Cardiac septum (tissue), 1 donor: Measurements from ENCODE around the gene CFAP210. TPM values are rescaled to one million over a fixed set of nuclear protein-coding genes. Genes with fewer than 3 reads are reported as not detected.

Experiments used
- DNase-seq: peaks from one replicate; pipeline ENCODE4 v3.0.0-alpha.2; 2020; ENCODE audit warnings: low spot score
- intact Hi-C: fragments of 100-400 bp; cut with DNase I; formaldehyde crosslinking; loops from one replicate; pipeline ENCODE4 v1.14.0; 2022
- total RNA-seq: library from RNA; stranded (reverse); fragmentation: NEBNext Ultra II Directional; extraction: Animal tissue kit (Norgen Biotek cat#: 25700); gene quantifications from one replicate; pipeline ENCODE4 v1.2.1, GENCODE V29; 2021
- donor health status: DM: no; HTN: no; CAD: no.

Gene CFAP210
- total RNA-seq, 1 donor from 2014 or later = not detected

GRCh38 chr2:169683425-169684134 lies 10.6 kb downstream of the CFAP210 start:
- no peak for DNase-seq
- intact Hi-C loops = no loop called here

GRCh38 chr2:169683054-169683424 lies 11.2 kb downstream of the CFAP210 start:
- intact Hi-C loops = no loop called here
- DNase-seq = no peak

GRCh38 chr2:169676850-169677249 lies 17.4 kb downstream of the CFAP210 start:
- intact Hi-C loops = no loop called here
- DNase-seq = no peak

GRCh38 chr2:169676357-169676756 lies 17.8 kb downstream of the CFAP210 start:
- intact Hi-C loops = no loop called here

GRCh38 chr2:169673921-169674320 lies 20.3 kb downstream of the CFAP210 start:
- DNase-seq = no peak
- intact Hi-C loops = no loop called here

More at GRCh38 chr2:169676357-169676756, 17.8 kb downstream of the CFAP210 start:
- DNase-seq = no peak

- intact Hi-C loops = no loop called here
- DNase-seq = no peak
These were observed 21.1 kb downstream of the CFAP210 start for GRCh38 chr2:169673106-169673505.

- intact Hi-C loops = no loop called here
- DNase-seq = no peak
These were observed 21.8 kb downstream of the CFAP210 start for GRCh38 chr2:169672406-169672805.

GRCh38 chr2:169670937-169671336 lies 23.3 kb downstream of the CFAP210 start:
- no peak for DNase-seq
- intact Hi-C loops = no loop called here

- DNase-seq = no peak
- intact Hi-C loops = no loop called here
These were observed 24.0 kb downstream of the CFAP210 start for GRCh38 chr2:169670215-169670651.

- intact Hi-C loops = no loop called here
- no peak for DNase-seq
These were observed 26.6 kb downstream of the CFAP210 start for GRCh38 chr2:169667583-169667982.

GRCh38 chr2:169664978-169665930 lies 29.0 kb downstream of the CFAP210 start:
- intact Hi-C loops = no loop called here
- no peak for DNase-seq

GRCh38 chr2:169664600-169664977 lies 29.6 kb downstream of the CFAP210 start:
- intact Hi-C loops = no loop called here
- DNase-seq = no peak

GRCh38 chr2:169663247-169663646 lies 31.0 kb downstream of the CFAP210 start:
- intact Hi-C loops = no loop called here
- no peak for DNase-seq

- no peak for DNase-seq
- intact Hi-C loops = no loop called here
These were observed 31.5 kb downstream of the CFAP210 start for GRCh38 chr2:169662744-169663143.

GRCh38 chr2:169661265-169661664 lies 32.9 kb downstream of the CFAP210 start:
- DNase-seq = no peak
- intact Hi-C loops = no loop called here

- no peak for DNase-seq
- intact Hi-C loops = no loop called here
These were observed 34.9 kb downstream of the CFAP210 start for GRCh38 chr2:169659320-169659719.

- DNase-seq = no peak
These were observed 35.3 kb downstream of the CFAP210 start for GRCh38 chr2:169658877-169659276.

GRCh38 chr2:169656164-169656563 lies 38.0 kb downstream of the CFAP210 start:
- intact Hi-C loops = no loop called here

More at GRCh38 chr2:169658877-169659276, 35.3 kb downstream of the CFAP210 start:
- intact Hi-C loops = no loop called here

GRCh38 chr2:169653636-169654035 lies 40.6 kb downstream of the CFAP210 start:
- intact Hi-C loops = no loop called here
- DNase-seq = no peak

More at GRCh38 chr2:169656164-169656563, 38.0 kb downstream of the CFAP210 start:
- DNase-seq = no peak

GRCh38 chr2:169649278-169649677 lies 44.9 kb downstream of the CFAP210 start:
- no peak for DNase-seq
- intact Hi-C loops = no loop called here

- DNase-seq = no peak
- intact Hi-C loops = no loop called here
These were observed 46.7 kb downstream of the CFAP210 start for GRCh38 chr2:169647496-169647895.
